Stomach (tissue), 4 donors: ENCODE data around the gene CASTOR1.

ENCODE experiments used
- CTCF ChIP-seq, 7 experiments: fragments of 450-650 bp in 4 of 7; fragments of 200-600 bp in 3 of 7; sonication (generic) in 3 of 7; IDR thresholded peaks; one replicate each; pipeline ENCODE4 v1.5.1; 2016 to 2019; ENCODE audit warnings: antibody characterized with exemption in 7 of 7, control low read depth in 2 of 7, mild to moderate bottlenecking in 1 of 7
- POLR2A ChIP-seq, 4 donors: fragments of 450-650 bp; IDR thresholded peaks; one replicate each; pipeline ENCODE4 v1.6.1; 2016; ENCODE audit warnings: antibody characterized with exemption in 4 of 4, control low read depth in 2 of 4, mild to moderate bottlenecking in 1 of 4, moderate library complexity in 1 of 4

GRCh38 chr22:30273711-30274436 is 15.4 kb downstream of the CASTOR1 start:
- TF ChIP-seq CTCF (IDR thresholded peaks at IDR 0.05) = no peak
- TF ChIP-seq POLR2A (IDR thresholded peaks at IDR 0.05) = no peak
